Esophagus squamous epithelium (tissue), 4 donors: Measurements from ENCODE around the gene CCDC170.

Experiments used
- POLR2A ChIP-seq, 4 donors: fragments of 450-650 bp; IDR thresholded peaks; one replicate each; pipeline ENCODE4 v1.6.1; 2017; ENCODE audit warnings: antibody characterized with exemption in 4 of 4, mild to moderate bottlenecking in 4 of 4, moderate library complexity in 3 of 4
- TF ChIP-seq, protein P1 (sequence below), 6 experiments: fragments of 450-650 bp in 4 of 6; fragments of 200-600 bp in 2 of 6; sonication (generic) in 2 of 6; IDR thresholded peaks; one replicate each; pipeline ENCODE4 v1.5.1; 2016 to 2019; ENCODE audit warnings: antibody characterized with exemption in 6 of 6, mild to moderate bottlenecking in 4 of 6, moderate library complexity in 4 of 6

- TF ChIP-seq, protein P1, sequence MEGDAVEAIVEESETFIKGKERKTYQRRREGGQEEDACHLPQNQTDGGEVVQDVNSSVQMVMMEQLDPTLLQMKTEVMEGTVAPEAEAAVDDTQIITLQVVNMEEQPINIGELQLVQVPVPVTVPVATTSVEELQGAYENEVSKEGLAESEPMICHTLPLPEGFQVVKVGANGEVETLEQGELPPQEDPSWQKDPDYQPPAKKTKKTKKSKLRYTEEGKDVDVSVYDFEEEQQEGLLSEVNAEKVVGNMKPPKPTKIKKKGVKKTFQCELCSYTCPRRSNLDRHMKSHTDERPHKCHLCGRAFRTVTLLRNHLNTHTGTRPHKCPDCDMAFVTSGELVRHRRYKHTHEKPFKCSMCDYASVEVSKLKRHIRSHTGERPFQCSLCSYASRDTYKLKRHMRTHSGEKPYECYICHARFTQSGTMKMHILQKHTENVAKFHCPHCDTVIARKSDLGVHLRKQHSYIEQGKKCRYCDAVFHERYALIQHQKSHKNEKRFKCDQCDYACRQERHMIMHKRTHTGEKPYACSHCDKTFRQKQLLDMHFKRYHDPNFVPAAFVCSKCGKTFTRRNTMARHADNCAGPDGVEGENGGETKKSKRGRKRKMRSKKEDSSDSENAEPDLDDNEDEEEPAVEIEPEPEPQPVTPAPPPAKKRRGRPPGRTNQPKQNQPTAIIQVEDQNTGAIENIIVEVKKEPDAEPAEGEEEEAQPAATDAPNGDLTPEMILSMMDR (IDR thresholded peaks at IDR 0.05) = no peak
- no peak for TF ChIP-seq POLR2A (IDR thresholded peaks at IDR 0.05)
Measured at GRCh38 chr6:151630387-151630786, 136.6 kb downstream of the CCDC170 start.
